Retinal pigment epithelial cell (primary cell): ENCODE measurements around the gene IPO4.

Source experiments
- DNase-seq: peaks from one replicate; pipeline ENCODE4 v3.0.0-alpha.2; 2010; ENCODE audit warnings: low read depth
- H3K4me3 ChIP-seq: 2 replicates; pipeline ENCODE4 v1.5.1; 2011; ENCODE audit warnings: mild to moderate bottlenecking, low read length, control low read depth, moderate library complexity
- TF ChIP-seq, protein P1 (sequence below): conservative IDR thresholded peaks from 2 replicates; pipeline ENCODE4 v1.5.1; 2011; ENCODE audit warnings: low read depth, low read length, control low read depth, inconsistent platforms

IPO4 gene

DNA sequence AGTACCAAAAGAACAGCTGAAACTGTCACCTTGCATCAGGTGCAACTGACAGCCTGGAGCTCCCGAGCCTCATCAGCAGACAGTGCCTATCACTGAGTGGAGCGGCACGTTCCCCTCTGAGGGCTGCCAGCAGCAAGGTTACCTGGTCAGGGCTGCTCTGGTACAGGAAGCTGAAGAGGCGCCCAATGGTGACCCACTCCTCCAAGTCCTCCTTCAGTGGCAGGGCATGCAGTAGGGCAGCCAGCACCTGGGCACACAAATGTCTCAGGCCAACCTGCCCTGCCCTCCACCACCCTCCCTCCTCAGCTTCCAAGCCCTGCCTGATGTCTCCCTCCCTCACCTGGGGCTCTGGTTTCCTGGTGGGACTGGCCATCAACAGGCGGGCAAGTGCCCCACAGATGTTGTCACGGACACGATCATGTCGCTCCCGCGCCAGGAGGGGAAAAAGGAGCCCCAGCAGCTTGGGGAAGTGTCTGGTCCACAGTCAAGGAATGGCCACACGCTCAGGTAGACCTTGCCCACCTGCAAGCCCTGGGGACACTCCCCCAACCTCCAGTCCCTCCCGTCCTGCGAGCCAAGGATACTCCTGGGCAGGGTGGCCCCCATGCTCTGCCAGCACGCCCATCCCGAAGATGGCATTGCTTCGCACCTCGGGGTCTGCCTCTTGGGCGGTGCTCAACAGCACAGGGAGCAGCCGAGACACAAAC lies 7.1 kb downstream of the IPO4 start:
- DNase-seq, result no peak
- H3K4me3 ChIP-seq, result no peak overlapping the region
- TF ChIP-seq, protein P1, sequence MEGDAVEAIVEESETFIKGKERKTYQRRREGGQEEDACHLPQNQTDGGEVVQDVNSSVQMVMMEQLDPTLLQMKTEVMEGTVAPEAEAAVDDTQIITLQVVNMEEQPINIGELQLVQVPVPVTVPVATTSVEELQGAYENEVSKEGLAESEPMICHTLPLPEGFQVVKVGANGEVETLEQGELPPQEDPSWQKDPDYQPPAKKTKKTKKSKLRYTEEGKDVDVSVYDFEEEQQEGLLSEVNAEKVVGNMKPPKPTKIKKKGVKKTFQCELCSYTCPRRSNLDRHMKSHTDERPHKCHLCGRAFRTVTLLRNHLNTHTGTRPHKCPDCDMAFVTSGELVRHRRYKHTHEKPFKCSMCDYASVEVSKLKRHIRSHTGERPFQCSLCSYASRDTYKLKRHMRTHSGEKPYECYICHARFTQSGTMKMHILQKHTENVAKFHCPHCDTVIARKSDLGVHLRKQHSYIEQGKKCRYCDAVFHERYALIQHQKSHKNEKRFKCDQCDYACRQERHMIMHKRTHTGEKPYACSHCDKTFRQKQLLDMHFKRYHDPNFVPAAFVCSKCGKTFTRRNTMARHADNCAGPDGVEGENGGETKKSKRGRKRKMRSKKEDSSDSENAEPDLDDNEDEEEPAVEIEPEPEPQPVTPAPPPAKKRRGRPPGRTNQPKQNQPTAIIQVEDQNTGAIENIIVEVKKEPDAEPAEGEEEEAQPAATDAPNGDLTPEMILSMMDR, result no peak

DNA sequence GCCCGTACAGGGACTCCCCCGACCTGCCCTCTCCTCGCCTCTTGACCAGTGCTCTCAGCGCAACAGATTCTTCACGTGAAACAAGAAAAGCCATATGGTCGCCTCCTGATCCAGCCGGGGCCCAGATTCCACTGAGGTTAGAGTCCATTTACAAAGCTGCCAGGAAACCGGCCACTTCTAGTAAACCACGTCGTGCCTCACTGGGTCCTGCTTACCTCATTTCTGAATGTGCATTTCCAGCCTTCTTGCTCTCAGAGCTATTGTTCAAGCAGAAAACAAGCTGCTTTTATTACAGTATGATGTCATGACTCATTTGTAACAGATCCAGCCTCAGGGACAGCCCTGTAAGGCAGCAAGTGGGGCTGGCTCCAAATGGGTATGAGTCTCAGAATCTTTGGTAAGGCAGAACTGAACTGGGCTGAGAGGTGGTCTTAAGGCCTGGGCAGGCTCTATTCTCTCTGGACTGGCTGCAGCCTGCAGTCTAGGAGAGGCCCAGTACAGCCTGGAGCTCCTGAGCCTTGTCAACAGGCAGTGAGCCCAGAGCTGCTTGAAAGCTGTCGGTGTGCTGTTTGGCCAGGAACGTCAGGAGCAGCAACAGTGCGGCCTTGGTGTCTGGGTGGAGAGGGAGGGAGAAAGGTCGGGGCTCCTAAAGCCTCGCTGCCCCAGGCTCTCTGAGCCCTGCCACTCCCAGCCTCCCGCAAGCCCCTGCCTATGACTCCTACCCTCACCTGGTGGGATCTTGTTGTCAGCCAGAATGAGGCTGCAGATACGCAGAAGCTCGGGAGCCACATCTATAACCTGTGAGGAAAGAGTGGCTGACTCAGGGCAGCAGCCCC lies 8.4 kb downstream of the IPO4 start:
- TF ChIP-seq, protein P1, result no peak
- DNase-seq, result no peak
- no peak overlapping the region for H3K4me3 ChIP-seq

DNA sequence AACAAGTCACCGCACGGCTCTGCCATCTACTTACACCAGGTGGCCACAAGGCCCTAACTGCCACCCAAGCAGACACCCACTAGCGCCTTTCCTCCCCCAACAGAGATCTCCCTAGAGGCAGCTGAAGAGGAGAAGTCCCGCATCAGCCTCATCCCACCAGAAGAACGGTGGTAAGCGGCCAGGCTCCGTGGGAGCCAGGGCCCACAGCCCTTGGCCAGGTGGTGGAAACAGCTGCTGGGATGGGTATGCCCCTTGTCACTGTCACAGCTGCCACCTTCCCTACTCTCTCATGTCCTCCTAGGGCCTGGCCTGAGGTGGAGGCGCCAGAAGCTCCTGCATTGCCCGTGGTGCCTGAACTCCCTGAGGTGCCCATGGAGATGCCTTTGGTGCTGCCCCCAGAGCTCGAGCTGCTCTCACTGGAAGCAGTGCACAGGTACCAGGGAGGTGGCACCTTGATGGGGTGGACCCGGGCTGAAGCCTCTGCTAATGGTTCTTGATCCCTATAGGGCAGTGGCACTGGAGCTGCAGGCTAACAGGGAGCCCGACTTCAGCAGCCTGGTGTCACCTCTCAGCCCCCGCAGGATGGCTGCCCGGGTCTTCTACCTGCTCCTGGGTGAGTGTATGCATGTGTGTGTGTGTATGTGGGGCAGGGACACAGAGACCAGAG lies 9.2 kb downstream of the IPO4 start:
- TF ChIP-seq, protein P1, result no peak
- DNase-seq, result no peak
- H3K4me3 ChIP-seq, result no peak overlapping the region

DNA sequence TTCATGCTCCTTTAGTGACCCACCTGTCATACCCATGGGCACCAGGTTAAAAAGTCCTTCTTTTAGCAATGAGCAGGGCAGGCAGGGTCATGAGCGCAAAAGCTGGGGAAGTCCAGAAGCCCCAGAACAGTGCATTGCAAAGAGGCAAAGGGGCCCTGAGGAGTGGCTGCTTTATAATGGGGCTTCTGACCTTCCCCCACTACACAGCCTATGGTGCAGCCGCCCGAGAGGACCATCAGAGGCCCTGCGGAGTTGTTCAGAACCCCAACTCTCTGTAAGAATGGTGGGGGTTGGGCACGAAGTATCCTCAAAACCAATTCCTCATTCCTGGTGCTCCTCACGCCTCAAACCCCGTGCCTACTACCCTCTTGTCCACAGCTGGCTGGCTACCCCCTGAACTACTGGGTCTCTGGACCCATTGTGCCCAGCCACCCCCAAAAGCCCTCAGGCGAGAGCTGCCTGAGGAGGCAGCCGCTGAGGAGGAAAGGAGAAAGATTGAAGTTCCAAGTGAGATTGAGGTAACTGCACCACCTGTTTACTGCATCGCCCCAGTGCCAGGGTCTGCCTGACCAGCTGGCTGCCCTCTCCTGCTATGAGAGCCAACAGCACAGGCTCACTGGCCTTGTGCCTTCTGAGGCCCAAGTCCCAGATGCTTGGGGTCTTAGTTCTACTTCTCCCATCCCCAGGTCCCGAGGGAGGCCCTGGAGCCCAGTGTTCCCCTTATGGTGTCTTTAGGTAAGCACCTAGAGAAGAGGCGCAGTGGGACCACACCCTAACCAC lies 10.0 kb downstream of the IPO4 start:
- H3K4me3 ChIP-seq, result no peak overlapping the region
- TF ChIP-seq, protein P1, result no peak
- no peak for DNase-seq

DNA sequence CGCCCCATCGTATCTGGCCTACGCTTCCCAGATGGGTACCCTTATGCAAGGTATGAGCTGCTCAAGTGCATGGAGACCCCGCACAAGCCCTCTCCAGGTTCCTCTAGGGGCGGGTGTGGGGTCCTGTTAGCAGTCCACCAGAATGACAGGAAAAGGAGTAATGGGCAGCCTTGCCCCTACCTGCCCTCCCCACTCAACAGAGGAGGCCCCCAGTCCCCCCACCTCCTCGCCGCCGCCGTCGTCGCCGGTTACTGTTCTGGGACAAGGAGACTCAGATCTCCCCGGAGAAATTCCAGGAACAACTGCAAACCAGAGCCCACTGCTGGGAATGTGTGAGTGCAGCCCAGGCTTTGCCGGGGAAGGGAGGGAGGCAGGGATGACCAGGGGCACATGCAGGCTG lies 10.7 kb downstream of the IPO4 start:
- DNase-seq, result no peak
- TF ChIP-seq, protein P1, result no peak
- H3K4me3 ChIP-seq, result no peak overlapping the region

DNA sequence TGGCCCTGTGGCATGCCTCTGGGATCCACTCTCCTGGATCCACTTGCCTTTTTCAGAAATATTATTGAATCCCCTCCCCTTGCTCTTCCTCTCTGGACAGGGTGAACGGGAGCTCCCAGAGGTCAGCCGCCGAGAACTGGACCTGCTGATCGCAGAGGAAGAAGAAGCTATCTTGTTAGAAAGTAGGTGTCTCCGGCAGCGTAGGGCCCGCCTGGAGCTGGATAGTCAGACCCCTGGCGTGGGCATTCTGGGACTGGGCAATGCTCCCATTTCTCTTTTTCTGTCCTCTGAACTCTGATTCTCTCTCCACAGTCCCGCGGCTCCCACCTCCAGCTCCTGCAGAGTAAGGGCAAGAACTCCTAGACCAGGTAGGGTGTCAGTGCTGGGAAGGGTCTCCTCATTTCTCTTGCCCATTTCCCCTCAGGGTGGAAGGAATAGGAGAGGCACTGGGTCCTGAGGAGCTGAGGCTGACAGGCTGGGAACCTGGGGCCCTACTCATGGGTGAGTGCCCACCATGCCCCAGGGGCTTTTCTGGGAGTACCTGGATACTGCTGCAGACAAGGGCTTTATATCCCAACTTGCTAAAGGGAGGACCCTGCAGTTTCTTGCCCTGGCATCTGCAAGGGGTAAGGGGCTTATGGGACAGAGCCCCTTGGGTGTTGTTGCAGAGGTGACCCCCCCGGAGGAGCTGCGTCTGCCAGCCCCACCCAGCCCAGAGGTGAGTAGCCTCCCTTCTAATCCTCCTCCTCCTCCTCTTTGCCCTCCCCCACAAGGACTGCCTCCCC lies 11.4 kb downstream of the IPO4 start:
- TF ChIP-seq, protein P1, result no peak
- H3K4me3 ChIP-seq, result no peak overlapping the region
- DNase-seq, result no peak
